Small intestine (tissue), 7 donors: ENCODE results near the gene MRC2. TPM values are rescaled to one million over a fixed set of nuclear protein-coding genes. Genes with fewer than 3 reads are reported as not detected.

ENCODE experiments used
- DNase-seq, 2 donors: peaks; one replicate each; pipeline versions ENCODE4 v3.0.0 to v3.0.0-alpha.2; 2013
- FAIRE-seq: peaks from 2 replicates; lab custom pipeline; 2012; peaks lifted over from hg19 to GRCh38; lab: Jason Lieb, UNC
- H3K27ac ChIP-seq, 3 donors: one replicate each; pipeline ENCODE4 v1.5.1; 2013; ENCODE audit warnings: low read length in 2 of 3, mild to moderate bottlenecking in 2 of 3, control low read depth in 1 of 3, inconsistent platforms in 1 of 3, low read depth in 1 of 3, moderate library complexity in 1 of 3
- H3K27me3 ChIP-seq, 3 donors: one replicate each; pipeline ENCODE4 v1.6.1; 2013; ENCODE audit warnings: low read length in 3 of 3, inconsistent platforms in 1 of 3; ENCODE audit not compliant: control insufficient read depth in 3 of 3, insufficient read depth in 3 of 3
- H3K36me3 ChIP-seq, 3 donors: one replicate each; pipeline ENCODE4 v1.6.1; 2013; ENCODE audit warnings: low read length in 3 of 3, inconsistent platforms in 1 of 3, low read depth in 1 of 3, mild to moderate bottlenecking in 1 of 3, moderate library complexity in 1 of 3; ENCODE audit not compliant: control insufficient read depth in 3 of 3, insufficient read depth in 2 of 3
- H3K4me1 ChIP-seq, 3 donors: one replicate each; pipeline ENCODE4 v1.6.1; 2013; ENCODE audit warnings: low read length in 2 of 3, inconsistent platforms in 1 of 3, low read depth in 1 of 3, mild to moderate bottlenecking in 1 of 3, moderate library complexity in 1 of 3; ENCODE audit not compliant: control insufficient read depth in 3 of 3, insufficient read depth in 2 of 3
- H3K4me3 ChIP-seq, 3 donors: one replicate each; pipeline ENCODE4 v1.5.1; 2013; ENCODE audit warnings: low read length in 3 of 3, control low read depth in 1 of 3, inconsistent platforms in 1 of 3, low read depth in 1 of 3, mild to moderate bottlenecking in 1 of 3, moderate library complexity in 1 of 3
- H3K9me3 ChIP-seq, 2 donors: one replicate each; pipeline ENCODE4 v1.6.1; 2013; ENCODE audit warnings: low read depth in 1 of 2, low read length in 1 of 2; ENCODE audit not compliant: control insufficient read depth in 2 of 2, insufficient read depth in 1 of 2
- WGBS, 3 donors: extraction: QIAGEN DNeasy Blood & Tissue Kit; methylation state at CpG; one replicate each; pipeline ENCODE4 v1.1.7; 2013; 5-methylcytosine and 5-hydroxymethylcytosine counted together
- polyA plus RNA-seq, 4 donors: library from polyadenylated mRNA; stranded (reverse) in 3 of 4; unstranded in 1 of 4; fragments of 200-250 nt in 3 of 4; fragments of 120-200 nt in 1 of 4; gene quantifications; one replicate each; pipeline versions ENCODE4 v1.2.1 to v1.2.3, GENCODE V29; 2013
- donor health status: healthy with polysubstance abuse.
- donor health status: control.
- donor health status: control.
- donor health status: Bipolar disorder and iron deficiency.
- donor health status: healthy.

The MRC2 gene
- polyA plus RNA-seq, 4 donors = 0.67 to 11.6 (median 4.5) TPM

- Histone ChIP-seq H3K9me3 (no peaks in the 10 kb centered on the region), H3K4me3 (no peak overlapping the region), H3K27ac (no peak overlapping the region), H3K36me3 (no peaks in the 10 kb centered on the region), H3K27me3 (peaks cover 0 to 19% (median 0%) of the 10 kb centered on the region in 3 donors), H3K4me1 (peaks cover 0 to 15% (median 2%) of the 10 kb centered on the region in 3 donors)
- FAIRE-seq (no peak), DNase-seq (no peak)
- WGBS, 3 donors = 91 to 94% (median 93%) methylated on average over 7 of the region's 7 CpGs
Measured at GRCh38 chr17:62649570-62649969, 22.1 kb downstream of the MRC2 start.

GRCh38 chr17:62650587-62650986 is 23.1 kb downstream of the MRC2 start:
- no peak for FAIRE-seq
- no peaks in the 10 kb centered on the region for H3K9me3 ChIP-seq
- peaks cover 0 to 19% (median 0%) of the 10 kb centered on the region in 3 donors for H3K27me3 ChIP-seq
- H3K27ac ChIP-seq = no peak overlapping the region
- WGBS, 3 donors = 79 to 92% (median 88%) methylated on average over 6 of the region's 6 CpGs
- no peaks in the 10 kb centered on the region for H3K36me3 ChIP-seq
- H3K4me1 ChIP-seq = peaks cover 0 to 15% (median 2%) of the 10 kb centered on the region in 3 donors
- no peak for DNase-seq
- no peak overlapping the region for H3K4me3 ChIP-seq

DNA sequence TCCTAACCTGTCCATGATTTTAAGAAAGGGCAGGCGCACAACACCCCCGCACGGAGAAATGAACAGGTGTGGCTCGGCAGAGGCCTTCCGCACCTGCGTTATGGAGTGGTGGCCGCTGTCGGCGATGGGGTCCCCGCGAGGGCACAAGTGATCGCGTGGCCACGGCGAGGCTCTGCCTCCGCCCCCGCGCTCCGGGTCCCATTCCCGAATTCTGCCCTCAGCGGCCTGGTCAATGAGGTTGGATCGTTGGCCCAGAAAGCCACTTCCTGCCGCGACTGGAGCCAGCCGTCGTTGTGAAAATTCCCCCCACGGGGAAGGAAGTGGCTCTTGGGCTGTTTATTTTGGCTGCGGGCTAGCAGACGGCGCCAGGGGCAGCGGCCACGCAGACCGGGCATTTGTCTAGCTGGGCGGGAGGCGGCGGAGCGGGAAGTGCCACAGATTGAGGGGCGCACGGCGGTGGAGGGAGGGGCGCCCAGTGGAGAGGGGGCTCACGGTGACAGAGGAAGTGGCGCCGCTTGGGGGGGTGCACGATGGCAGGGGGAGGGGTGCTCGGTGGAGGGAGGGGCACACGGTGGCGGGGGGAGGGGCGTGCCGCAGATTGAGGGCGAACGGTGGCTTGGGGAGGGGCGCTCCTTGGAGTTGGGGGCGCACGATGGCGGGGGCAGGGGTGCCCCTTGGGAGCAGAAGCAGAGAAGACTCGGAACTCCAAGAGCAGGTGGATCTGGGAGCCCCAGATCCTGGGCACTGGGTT is 25.0 kb downstream of the MRC2 start:
- FAIRE-seq (no peak), DNase-seq (peak; percentile 14 to 42)
- Histone ChIP-seq H3K9me3 (no peaks in the 10 kb centered on the region), H3K36me3 (no peaks in the 10 kb centered on the region), H3K27me3 (peaks cover 0 to 19% (median 0%) of the 10 kb centered on the region in 3 donors), H3K4me3 (peak overlapping the region; percentile 28 to 44 (median 39)), H3K27ac (peak overlapping the region in 1 of 3 donors; percentile 58), H3K4me1 (peaks cover 0 to 15% (median 2%) of the 10 kb centered on the region in 3 donors)
- WGBS, 3 donors = 1 to 3% (median 3%) methylated on average over 53 to 57 of the region's 57 CpGs

DNA sequence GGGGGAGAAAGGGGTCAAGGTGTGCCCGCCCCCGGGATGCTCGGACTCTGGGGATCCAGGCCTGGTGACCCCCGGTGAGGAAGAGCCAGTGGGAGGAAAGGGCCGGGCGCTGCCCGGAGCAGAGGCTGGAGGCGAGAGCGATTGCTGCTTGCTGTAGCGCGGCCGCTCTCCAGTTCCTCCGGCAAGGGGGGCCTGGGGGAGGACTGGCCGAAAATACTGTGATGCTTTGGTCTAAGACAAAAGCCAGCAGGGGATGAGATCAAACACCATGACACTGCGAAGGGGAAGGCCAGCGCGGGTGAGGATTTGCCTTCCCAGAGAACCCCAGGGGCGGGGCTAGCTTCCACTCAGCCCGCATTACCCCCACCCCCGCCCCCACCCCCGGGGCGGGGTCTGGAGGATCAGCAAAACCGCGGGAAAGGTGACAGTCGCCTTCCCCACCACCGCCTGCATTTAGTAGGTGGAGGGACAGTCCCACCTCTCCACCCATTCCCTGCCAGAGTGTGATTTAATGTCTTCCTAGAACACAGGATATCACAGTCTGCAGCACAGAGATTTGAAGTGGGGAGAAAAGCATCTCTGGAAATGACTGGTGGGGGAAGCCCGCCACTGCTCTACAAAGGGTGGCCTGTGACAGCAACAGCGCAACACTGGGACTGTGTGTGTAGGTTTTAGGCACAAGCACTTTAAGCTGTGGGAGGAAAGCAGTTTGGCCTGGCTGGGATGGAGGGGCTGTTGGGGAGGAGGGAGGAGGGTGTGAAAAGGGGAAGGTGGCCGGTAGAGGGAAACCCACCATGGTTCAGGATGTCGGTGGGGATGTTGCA is 25.7 kb downstream of the MRC2 start:
- DNase-seq (peak; percentile 7 to 37), FAIRE-seq (no peak)
- Histone ChIP-seq H3K4me1 (peaks cover 0 to 15% (median 2%) of the 10 kb centered on the region in 3 donors), H3K27me3 (peaks cover 0 to 19% (median 0%) of the 10 kb centered on the region in 3 donors), H3K27ac (peak overlapping the region in 1 of 3 donors; percentile 58), H3K9me3 (no peaks in the 10 kb centered on the region), H3K4me3 (peak overlapping the region; percentile 28 to 44 (median 39)), H3K36me3 (peaks cover 0 to 2% (median 0%) of the 10 kb centered on the region in 3 donors)
- WGBS, 3 donors = 3 to 6% (median 5%) methylated on average over 27 to 30 of the region's 30 CpGs

- no peaks in the 10 kb centered on the region for H3K9me3 ChIP-seq
Measured at GRCh38 chr17:62653826-62654761, 26.6 kb downstream of the MRC2 start.

DNA sequence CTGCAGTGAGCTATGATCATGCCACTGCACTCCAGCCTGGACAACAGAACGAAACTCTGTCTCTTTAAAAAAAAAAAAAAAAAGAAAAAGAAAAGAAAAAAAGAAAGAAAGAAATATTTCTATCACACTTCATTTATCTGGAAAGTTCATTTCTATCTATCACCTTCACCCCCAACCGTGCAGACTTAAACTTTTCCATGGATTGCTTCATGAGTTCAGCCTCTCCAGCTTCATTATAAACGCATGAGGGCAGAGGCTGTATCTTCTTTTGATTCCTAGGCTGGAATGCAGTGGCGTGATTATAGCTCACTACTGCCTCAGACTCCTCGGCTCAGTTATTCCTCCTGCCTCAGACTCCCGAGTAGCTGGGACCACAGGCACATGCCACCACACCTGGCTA is 28.2 kb downstream of the MRC2 start:
- Histone ChIP-seq H3K27ac (no peak overlapping the region), H3K36me3 (peaks cover 0 to 4% (median 0%) of the 10 kb centered on the region in 3 donors), H3K4me1 (peaks cover 0 to 11% (median 0%) of the 10 kb centered on the region in 3 donors), H3K9me3 (no peaks in the 10 kb centered on the region), H3K4me3 (no peak overlapping the region), H3K27me3 (peaks cover 0 to 19% (median 0%) of the 10 kb centered on the region in 3 donors)
- DNase-seq = no peak
- no peak for FAIRE-seq
- 47 to 83% (median 57%) methylated on average over 6 of the region's 6 CpGs for WGBS, 3 donors

More at GRCh38 chr17:62653826-62654761, 26.6 kb downstream of the MRC2 start:
- no peak overlapping the region for H3K4me3 ChIP-seq
- WGBS, 3 donors = 50 to 56% (median 51%) methylated on average over 17 to 19 of the region's 19 CpGs
- FAIRE-seq (no peak), DNase-seq (peak in 1 of 2 donors; percentile 28)
- peaks cover 0 to 4% (median 0%) of the 10 kb centered on the region in 3 donors for H3K36me3 ChIP-seq
- H3K27me3 ChIP-seq = peaks cover 0 to 19% (median 0%) of the 10 kb centered on the region in 3 donors
- peak overlapping the region in 1 of 3 donors; percentile 27 for H3K27ac ChIP-seq
- H3K4me1 ChIP-seq = peaks cover 0 to 11% (median 0%) of the 10 kb centered on the region in 3 donors

GRCh38 chr17:62656446-62656845 is 29.0 kb downstream of the MRC2 start:
- FAIRE-seq (no peak), DNase-seq (no peak)
- 25 to 71% (median 60%) methylated on average over 1 of the region's 1 CpG for WGBS, 3 donors
- Histone ChIP-seq H3K27ac (no peak overlapping the region), H3K4me1 (peaks cover 0 to 11% (median 0%) of the 10 kb centered on the region in 3 donors), H3K36me3 (peaks cover 0 to 4% (median 0%) of the 10 kb centered on the region in 3 donors), H3K4me3 (no peak overlapping the region), H3K9me3 (peaks cover 0 to 3% of the 10 kb centered on the region in 2 donors), H3K27me3 (peaks cover 0 to 19% (median 0%) of the 10 kb centered on the region in 3 donors)
